ENCODE measurements around the gene DLK1. TPM values are rescaled to one million over a fixed set of nuclear protein-coding genes. Genes with fewer than 3 reads are reported as not detected.

DLK1 gene
- total and polyA plus RNA-seq, 2 donors from 2014 or later = 0.17 TPM; not detected in 1

- FAIRE-seq (no peak), DNase-seq (peak in 1 of 5 donors; percentile 19)
- H3K27ac ChIP-seq (ENCODE audit: low read depth in 2 of 2, low read length in 2 of 2) = no peak overlapping the region
- intact Hi-C loops (cut with DNase I) = no loop called here
- H3K9me3 ChIP-seq (ENCODE audit: control insufficient read depth in 2 of 3, insufficient read depth in 1 of 3, low read length in 3 of 3) = no peaks in the 10 kb centered on the region
- no peaks in the 10 kb centered on the region for H3K4me1 ChIP-seq (ENCODE audit: control insufficient read depth in 2 of 3, insufficient read depth in 2 of 3, low read depth in 1 of 3, low read length in 3 of 3)
- TF ChIP-seq, protein P1, sequence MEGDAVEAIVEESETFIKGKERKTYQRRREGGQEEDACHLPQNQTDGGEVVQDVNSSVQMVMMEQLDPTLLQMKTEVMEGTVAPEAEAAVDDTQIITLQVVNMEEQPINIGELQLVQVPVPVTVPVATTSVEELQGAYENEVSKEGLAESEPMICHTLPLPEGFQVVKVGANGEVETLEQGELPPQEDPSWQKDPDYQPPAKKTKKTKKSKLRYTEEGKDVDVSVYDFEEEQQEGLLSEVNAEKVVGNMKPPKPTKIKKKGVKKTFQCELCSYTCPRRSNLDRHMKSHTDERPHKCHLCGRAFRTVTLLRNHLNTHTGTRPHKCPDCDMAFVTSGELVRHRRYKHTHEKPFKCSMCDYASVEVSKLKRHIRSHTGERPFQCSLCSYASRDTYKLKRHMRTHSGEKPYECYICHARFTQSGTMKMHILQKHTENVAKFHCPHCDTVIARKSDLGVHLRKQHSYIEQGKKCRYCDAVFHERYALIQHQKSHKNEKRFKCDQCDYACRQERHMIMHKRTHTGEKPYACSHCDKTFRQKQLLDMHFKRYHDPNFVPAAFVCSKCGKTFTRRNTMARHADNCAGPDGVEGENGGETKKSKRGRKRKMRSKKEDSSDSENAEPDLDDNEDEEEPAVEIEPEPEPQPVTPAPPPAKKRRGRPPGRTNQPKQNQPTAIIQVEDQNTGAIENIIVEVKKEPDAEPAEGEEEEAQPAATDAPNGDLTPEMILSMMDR (IDR thresholded peaks at IDR 0.05; ENCODE audit: borderline replicate concordance, extremely low read depth, insufficient read depth) = no peak
- H3K4me3 ChIP-seq (ENCODE audit: low read length in 3 of 3) = no peak overlapping the region
- no peak overlapping the region for H3K9ac ChIP-seq (ENCODE audit: low read length in 3 of 3)
- H3K36me3 ChIP-seq (ENCODE audit: control insufficient read depth in 2 of 3, insufficient read depth in 3 of 3, low read length in 3 of 3) = no peaks in the 10 kb centered on the region
- no peaks in the 10 kb centered on the region for H3K27me3 ChIP-seq (ENCODE audit: control insufficient read depth, insufficient read depth, low read length)
These were observed 46.0 kb downstream of the DLK1 start for GRCh38 chr14:100772607-100773165.

DNA sequence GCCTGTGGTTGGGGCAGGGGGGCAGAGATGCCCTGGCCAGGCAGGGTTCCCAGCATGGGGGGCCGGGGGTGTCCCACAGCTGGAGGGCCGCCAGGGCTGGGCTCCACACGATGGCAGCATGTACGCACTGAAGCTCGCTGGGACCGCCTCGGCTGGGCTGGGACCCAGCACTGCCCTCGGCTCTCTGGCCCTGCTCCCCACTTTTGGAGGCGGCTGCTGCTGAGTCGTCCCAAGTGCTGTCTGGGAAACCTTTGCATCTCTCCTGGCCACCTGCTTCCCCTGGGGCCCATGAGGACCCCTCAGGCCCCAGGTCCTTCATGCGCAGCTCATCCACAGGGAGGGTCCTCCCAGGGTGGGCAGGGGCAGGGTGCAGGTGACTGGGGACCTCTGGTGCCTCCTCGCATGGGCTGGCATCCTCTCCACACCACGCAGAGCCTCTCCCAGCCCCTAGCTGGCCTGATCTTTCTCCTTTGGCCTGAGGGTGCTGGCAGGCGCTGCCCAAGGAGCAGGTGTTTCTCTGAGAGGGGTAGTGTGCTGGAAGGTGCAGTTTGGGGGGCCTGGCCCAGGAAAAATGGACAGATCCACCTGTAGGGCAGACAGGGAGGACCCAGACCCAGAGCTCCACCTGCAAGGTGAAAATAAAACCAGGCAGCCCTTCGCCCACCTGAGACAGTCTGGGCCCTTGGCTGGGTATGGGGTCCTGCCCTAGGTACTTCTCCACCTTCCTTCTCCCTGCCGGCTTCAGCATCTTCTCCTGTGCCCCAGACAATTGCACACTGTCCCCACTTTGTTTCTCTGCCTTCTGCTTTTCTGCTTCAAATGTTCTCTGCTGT, 46.9 kb downstream of the DLK1 start:
- no peak for FAIRE-seq
- DNase-seq = peak in 2 of 5 donors; percentile 27 to 66
- Histone ChIP-seq H3K36me3 (ENCODE audit: control insufficient read depth in 2 of 3, insufficient read depth in 3 of 3, low read length in 3 of 3) (no peaks in the 10 kb centered on the region), H3K27ac (ENCODE audit: low read depth in 2 of 2, low read length in 2 of 2) (no peak overlapping the region), H3K4me3 (ENCODE audit: low read length in 3 of 3) (no peak overlapping the region), H3K27me3 (ENCODE audit: control insufficient read depth, insufficient read depth, low read length) (no peaks in the 10 kb centered on the region), H3K9me3 (ENCODE audit: control insufficient read depth in 2 of 3, insufficient read depth in 1 of 3, low read length in 3 of 3) (no peaks in the 10 kb centered on the region), H3K9ac (ENCODE audit: low read length in 3 of 3) (no peak overlapping the region), H3K4me1 (ENCODE audit: control insufficient read depth in 2 of 3, insufficient read depth in 2 of 3, low read depth in 1 of 3, low read length in 3 of 3) (no peaks in the 10 kb centered on the region)
- intact Hi-C loops (cut with DNase I) = no loop called here
- TF ChIP-seq, protein P1 (IDR thresholded peaks at IDR 0.05; ENCODE audit: borderline replicate concordance, extremely low read depth, insufficient read depth) = no peak

GRCh38 chr14:100774164-100774537, 47.5 kb downstream of the DLK1 start:
- no peak overlapping the region for H3K9ac ChIP-seq (ENCODE audit: low read length in 3 of 3)
- TF ChIP-seq, protein P1 (IDR thresholded peaks at IDR 0.05; ENCODE audit: borderline replicate concordance, extremely low read depth, insufficient read depth) = no peak
- DNase-seq (no peak), FAIRE-seq (no peak)
- H3K9me3 ChIP-seq (ENCODE audit: control insufficient read depth in 2 of 3, insufficient read depth in 1 of 3, low read length in 3 of 3) = no peaks in the 10 kb centered on the region
- H3K4me3 ChIP-seq (ENCODE audit: low read length in 3 of 3) = no peak overlapping the region
- no peaks in the 10 kb centered on the region for H3K4me1 ChIP-seq (ENCODE audit: control insufficient read depth in 2 of 3, insufficient read depth in 2 of 3, low read depth in 1 of 3, low read length in 3 of 3)
- no peaks in the 10 kb centered on the region for H3K27me3 ChIP-seq (ENCODE audit: control insufficient read depth, insufficient read depth, low read length)
- no peak overlapping the region for H3K27ac ChIP-seq (ENCODE audit: low read depth in 2 of 2, low read length in 2 of 2)
- intact Hi-C loops (cut with DNase I) = no loop called here
- no peaks in the 10 kb centered on the region for H3K36me3 ChIP-seq (ENCODE audit: control insufficient read depth in 2 of 3, insufficient read depth in 3 of 3, low read length in 3 of 3)

Data from kidney (tissue), 14 donors.